Sciatic nerve (tissue), 2 donors: ENCODE measurements around the gene ENOX2. TPM values are rescaled to one million over a fixed set of nuclear protein-coding genes. Genes with fewer than 3 reads are reported as not detected.

ENCODE experiments used
- ATAC-seq: fragments of 200-7000 bp; cut with Tn5 transposase; one replicate; pipeline ENCODE4 v1.9.1; 2020; ENCODE audit warnings: mild to moderate bottlenecking, moderate library complexity
- DNase-seq: peaks from one replicate; pipeline ENCODE4 v3.0.0-alpha.2; 2020; ENCODE audit warnings: low spot score
- intact Hi-C: fragments of 100-400 bp; cut with DNase I; formaldehyde crosslinking; loops from one replicate; pipeline ENCODE4 v1.14.2; 2022
- total RNA-seq: library from RNA; stranded (reverse); fragmentation: NEBNext Ultra II Directional; extraction: Animal tissue kit (Norgen Biotek cat#: 25700); gene quantifications from one replicate; pipeline ENCODE4 v1.2.1, GENCODE V29; 2021
- donor health status: DM: no; HTN: no; CAD: no.
- donor health status: DM: no; HTN: no; CAD: no.

Gene ENOX2
- total RNA-seq, 1 donor from 2014 or later, result 16.1 TPM

- intact Hi-C loops, result no loop called here
- DNase-seq (no peak), ATAC-seq (no peak)
Observed at GRCh38 chrX:130593911-130594310, 309.1 kb downstream of the ENOX2 start.

- ATAC-seq, result no peak
Observed at GRCh38 chrX:130592204-130592603, 310.8 kb downstream of the ENOX2 start.

GRCh38 chrX:130578906-130579305 lies 324.1 kb downstream of the ENOX2 start:
- no peak for ATAC-seq
- no peak for DNase-seq
- intact Hi-C loops, result no loop called here

More at GRCh38 chrX:130592204-130592603, 310.8 kb downstream of the ENOX2 start:
- no peak for DNase-seq
- intact Hi-C loops, result no loop called here

GRCh38 chrX:130577431-130577830 lies 325.6 kb downstream of the ENOX2 start:
- ATAC-seq, result no peak
- intact Hi-C loops, result no loop called here
- no peak for DNase-seq

- DNase-seq (peak; percentile 60), ATAC-seq (peak; percentile 57)
- intact Hi-C loops, result no loop called here
Observed at GRCh38 chrX:130575831-130576389, 327.1 kb downstream of the ENOX2 start.

Other genes with a start within 250 kb of the ENOX2 start
- not detected for gene ARHGAP36, start 155.1 kb upstream of the ENOX2 start, total RNA-seq